BE2C (cell line): ENCODE data around the gene FOXK2.

Source experiments
- DNase-seq: peaks from one replicate; pipeline ENCODE4 v3.0.0-alpha.2; 2020
- H3K27me3 ChIP-seq: fragments of 250-450 bp; sonication (Bioruptor Pico); 2 replicates; pipeline ENCODE4 v1.5.1; 2020; ENCODE audit warnings: mild to moderate bottlenecking
- H3K36me3 ChIP-seq: fragments of 250-450 bp; sonication (Bioruptor Pico); 2 replicates; pipeline ENCODE4 v1.5.1; 2020; ENCODE audit warnings: mild to moderate bottlenecking
- H3K4me1 ChIP-seq: fragments of 250-450 bp; sonication (Bioruptor Pico); 2 replicates; pipeline ENCODE4 v1.5.1; 2020
- H3K4me3 ChIP-seq: 2 replicates; pipeline ENCODE4 v1.5.1; 2011; ENCODE audit warnings: low read depth, low read length
- H3K9me3 ChIP-seq: fragments of 250-450 bp; sonication (Bioruptor Pico); 2 replicates; pipeline ENCODE4 v1.5.1; 2020
- TF ChIP-seq, protein P1 (sequence below): IDR thresholded peaks from 2 replicates; pipeline ENCODE4 v1.5.1; 2012; ENCODE audit warnings: mild to moderate bottlenecking, low read depth, low read length

Gene FOXK2

DNA sequence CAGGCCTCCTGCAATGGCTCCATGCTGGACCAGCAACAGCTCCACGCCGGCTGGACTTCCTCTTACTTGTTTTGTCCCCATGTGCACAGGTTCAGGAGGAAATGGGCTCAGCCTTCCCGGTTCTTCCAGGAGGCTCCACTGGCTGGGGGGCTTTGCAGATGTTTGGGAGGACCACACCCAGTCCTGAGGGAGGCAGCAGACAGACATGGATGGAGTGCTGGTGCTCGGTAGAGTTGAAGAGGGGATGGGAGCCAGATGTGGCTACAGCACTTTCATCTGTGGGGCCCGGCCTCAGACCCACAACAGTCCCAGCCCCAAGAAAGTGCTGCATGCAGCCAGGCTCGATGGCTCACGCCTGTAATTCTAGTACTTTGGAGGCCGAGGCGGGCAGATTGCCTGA lies 39.2 kb upstream of the FOXK2 start:
- H3K9me3 ChIP-seq = no peaks in the 10 kb centered on the region
- TF ChIP-seq, protein P1, sequence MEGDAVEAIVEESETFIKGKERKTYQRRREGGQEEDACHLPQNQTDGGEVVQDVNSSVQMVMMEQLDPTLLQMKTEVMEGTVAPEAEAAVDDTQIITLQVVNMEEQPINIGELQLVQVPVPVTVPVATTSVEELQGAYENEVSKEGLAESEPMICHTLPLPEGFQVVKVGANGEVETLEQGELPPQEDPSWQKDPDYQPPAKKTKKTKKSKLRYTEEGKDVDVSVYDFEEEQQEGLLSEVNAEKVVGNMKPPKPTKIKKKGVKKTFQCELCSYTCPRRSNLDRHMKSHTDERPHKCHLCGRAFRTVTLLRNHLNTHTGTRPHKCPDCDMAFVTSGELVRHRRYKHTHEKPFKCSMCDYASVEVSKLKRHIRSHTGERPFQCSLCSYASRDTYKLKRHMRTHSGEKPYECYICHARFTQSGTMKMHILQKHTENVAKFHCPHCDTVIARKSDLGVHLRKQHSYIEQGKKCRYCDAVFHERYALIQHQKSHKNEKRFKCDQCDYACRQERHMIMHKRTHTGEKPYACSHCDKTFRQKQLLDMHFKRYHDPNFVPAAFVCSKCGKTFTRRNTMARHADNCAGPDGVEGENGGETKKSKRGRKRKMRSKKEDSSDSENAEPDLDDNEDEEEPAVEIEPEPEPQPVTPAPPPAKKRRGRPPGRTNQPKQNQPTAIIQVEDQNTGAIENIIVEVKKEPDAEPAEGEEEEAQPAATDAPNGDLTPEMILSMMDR = no peak
- no peak for DNase-seq
- peaks cover 65% of the 10 kb centered on the region for H3K36me3 ChIP-seq
- H3K27me3 ChIP-seq = no peaks in the 10 kb centered on the region
- no peaks in the 10 kb centered on the region for H3K4me1 ChIP-seq
- no peak overlapping the region for H3K4me3 ChIP-seq

GRCh38 chr17:82483204-82483660 lies 36.3 kb upstream of the FOXK2 start:
- Histone ChIP-seq H3K4me3 (no peak overlapping the region), H3K27me3 (no peaks in the 10 kb centered on the region), H3K36me3 (peaks cover 63% of the 10 kb centered on the region), H3K4me1 (no peaks in the 10 kb centered on the region), H3K9me3 (no peaks in the 10 kb centered on the region)
- TF ChIP-seq, protein P1 = no peak
- no peak for DNase-seq

DNA sequence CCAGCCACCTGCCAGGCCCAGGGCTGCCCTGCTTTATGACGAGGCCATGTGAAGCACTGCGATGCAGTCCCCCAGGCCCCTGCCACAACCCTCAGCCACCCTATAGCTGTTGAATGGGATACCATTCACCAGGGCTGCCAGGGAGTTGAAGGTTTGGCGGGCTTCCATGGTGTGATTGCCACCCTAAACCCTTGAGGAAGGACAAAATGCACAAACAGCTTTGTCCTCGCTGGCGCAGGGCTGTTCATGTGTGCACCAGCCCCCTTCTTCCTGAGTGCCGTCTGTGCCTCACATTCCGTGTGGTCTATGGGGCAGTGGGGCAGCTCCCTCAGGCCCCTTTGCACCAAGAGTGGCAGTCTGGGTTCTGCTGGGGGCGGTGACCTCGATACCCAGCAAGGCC lies 35.7 kb upstream of the FOXK2 start:
- no peak overlapping the region for H3K4me3 ChIP-seq
- no peaks in the 10 kb centered on the region for H3K27me3 ChIP-seq
- H3K9me3 ChIP-seq = no peaks in the 10 kb centered on the region
- DNase-seq = no peak
- TF ChIP-seq, protein P1 = no peak
- H3K36me3 ChIP-seq = peaks cover 57% of the 10 kb centered on the region
- H3K4me1 ChIP-seq = no peaks in the 10 kb centered on the region

GRCh38 chr17:82486231-82487094 lies 33.1 kb upstream of the FOXK2 start:
- H3K27me3 ChIP-seq = no peaks in the 10 kb centered on the region
- DNase-seq = no peak
- TF ChIP-seq, protein P1 = no peak
- H3K4me1 ChIP-seq = no peaks in the 10 kb centered on the region
- H3K36me3 ChIP-seq = peaks cover 32% of the 10 kb centered on the region
- H3K4me3 ChIP-seq = no peak overlapping the region
- no peaks in the 10 kb centered on the region for H3K9me3 ChIP-seq

- no peaks in the 10 kb centered on the region for H3K27me3 ChIP-seq
- peaks cover 23% of the 10 kb centered on the region for H3K36me3 ChIP-seq
- H3K4me1 ChIP-seq = no peaks in the 10 kb centered on the region
- H3K9me3 ChIP-seq = no peaks in the 10 kb centered on the region
- TF ChIP-seq, protein P1 = no peak
- no peak for DNase-seq
- no peak overlapping the region for H3K4me3 ChIP-seq
These were observed 31.6 kb upstream of the FOXK2 start for GRCh38 chr17:82487910-82488309.

GRCh38 chr17:82489117-82489516 lies 30.4 kb upstream of the FOXK2 start:
- TF ChIP-seq, protein P1 = no peak
- Histone ChIP-seq H3K4me3 (no peak overlapping the region), H3K4me1 (peaks cover 3% of the 10 kb centered on the region), H3K9me3 (no peaks in the 10 kb centered on the region), H3K36me3 (peaks cover 20% of the 10 kb centered on the region), H3K27me3 (no peaks in the 10 kb centered on the region)
- DNase-seq = no peak
